Sigmoid colon (tissue), 4 donors: ENCODE measurements around the gene LIAS.

Experiments used
- EP300 ChIP-seq, 4 donors: sonication (generic); formaldehyde crosslinking; IDR thresholded peaks; one replicate each; pipeline ENCODE4 v1.6.1; 2017; ENCODE audit warnings: antibody characterized with exemption in 4 of 4
- POLR2AphosphoS5 ChIP-seq, 4 donors: sonication (generic); formaldehyde crosslinking; IDR thresholded peaks; one replicate each; pipeline ENCODE4 v1.6.1; 2017; ENCODE audit warnings: antibody characterized with exemption in 4 of 4
- TF ChIP-seq, protein P1 (sequence below), 4 experiments: fragments of 450-650 bp in 3 of 4; fragments of 200-600 bp in 1 of 4; IDR thresholded peaks; one replicate each; pipeline ENCODE4 v1.5.1; 2016 to 2019; ENCODE audit warnings: antibody characterized with exemption in 4 of 4, mild to moderate bottlenecking in 3 of 4, moderate library complexity in 2 of 4

DNA sequence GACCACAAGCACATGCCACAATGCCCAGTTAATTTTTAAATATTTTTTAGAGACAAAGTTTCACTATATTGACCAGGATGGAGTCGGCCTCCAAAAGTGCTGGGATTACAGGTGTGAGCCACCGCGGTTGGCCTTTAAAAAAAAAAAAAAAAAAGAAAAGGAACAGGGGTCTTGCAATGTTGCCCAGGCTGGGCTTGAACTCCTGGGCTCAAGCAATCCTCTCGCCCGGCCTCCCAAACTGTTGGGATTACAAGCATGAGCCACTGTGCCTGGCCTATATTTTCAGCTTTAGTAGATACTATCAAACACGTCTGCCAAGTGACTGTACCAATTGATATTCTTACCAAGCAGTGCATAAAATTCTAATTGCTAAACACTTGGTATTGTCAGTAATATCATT lies 59.6 kb downstream of the LIAS start:
- TF ChIP-seq, protein P1, sequence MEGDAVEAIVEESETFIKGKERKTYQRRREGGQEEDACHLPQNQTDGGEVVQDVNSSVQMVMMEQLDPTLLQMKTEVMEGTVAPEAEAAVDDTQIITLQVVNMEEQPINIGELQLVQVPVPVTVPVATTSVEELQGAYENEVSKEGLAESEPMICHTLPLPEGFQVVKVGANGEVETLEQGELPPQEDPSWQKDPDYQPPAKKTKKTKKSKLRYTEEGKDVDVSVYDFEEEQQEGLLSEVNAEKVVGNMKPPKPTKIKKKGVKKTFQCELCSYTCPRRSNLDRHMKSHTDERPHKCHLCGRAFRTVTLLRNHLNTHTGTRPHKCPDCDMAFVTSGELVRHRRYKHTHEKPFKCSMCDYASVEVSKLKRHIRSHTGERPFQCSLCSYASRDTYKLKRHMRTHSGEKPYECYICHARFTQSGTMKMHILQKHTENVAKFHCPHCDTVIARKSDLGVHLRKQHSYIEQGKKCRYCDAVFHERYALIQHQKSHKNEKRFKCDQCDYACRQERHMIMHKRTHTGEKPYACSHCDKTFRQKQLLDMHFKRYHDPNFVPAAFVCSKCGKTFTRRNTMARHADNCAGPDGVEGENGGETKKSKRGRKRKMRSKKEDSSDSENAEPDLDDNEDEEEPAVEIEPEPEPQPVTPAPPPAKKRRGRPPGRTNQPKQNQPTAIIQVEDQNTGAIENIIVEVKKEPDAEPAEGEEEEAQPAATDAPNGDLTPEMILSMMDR (IDR thresholded peaks at IDR 0.05) = no peak
- TF ChIP-seq POLR2AphosphoS5 (IDR thresholded peaks at IDR 0.05) (no peak), EP300 (IDR thresholded peaks at IDR 0.05) (no peak)
